ENCODE measurements around the gene RHOD. TPM values are rescaled to one million over a fixed set of nuclear protein-coding genes. Genes with fewer than 3 reads are reported as not detected.

RHOD gene
- total RNA-seq, 1 donor from 2014 or later = 21.2 TPM

DNA sequence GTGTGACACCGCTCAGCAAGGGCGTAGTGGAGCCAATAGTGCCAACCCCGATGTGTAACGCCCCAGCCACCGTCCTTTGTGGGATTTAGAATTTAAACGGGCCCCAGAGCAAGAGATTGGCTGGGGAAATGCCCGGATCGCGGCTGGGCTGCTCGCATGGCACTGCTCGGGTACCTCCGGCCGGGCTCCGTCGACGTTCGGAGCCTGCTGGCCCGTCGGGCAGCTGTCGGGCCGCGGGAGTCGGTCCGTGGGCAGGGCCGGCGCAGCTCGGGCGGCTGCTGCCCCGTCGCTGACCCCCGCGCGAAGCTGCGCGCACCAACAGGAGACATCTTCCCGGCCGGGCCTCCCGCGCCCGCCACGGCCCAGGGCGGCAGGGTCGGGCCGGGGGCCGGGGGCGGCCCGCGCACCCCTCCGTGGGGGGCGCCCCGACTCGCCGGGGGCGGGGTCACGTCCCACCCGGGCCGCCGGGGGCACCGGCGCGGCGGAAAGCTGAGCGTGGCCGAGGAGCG lies 61.1 kb downstream of the RHOD start:
- Mint-ChIP-seq H3K27me3 (no peaks in the 10 kb centered on the region), H3K36me3 (no peaks in the 10 kb centered on the region), H3K4me1 (ENCODE audit: unreplicated experiment) (peaks cover 13% of the 10 kb centered on the region), H3K9me3 (no peaks in the 10 kb centered on the region), H3K27ac (peak overlapping the region; percentile 93), H3K4me3 (peak overlapping the region; percentile 87)
- TF ChIP-seq, protein P1, sequence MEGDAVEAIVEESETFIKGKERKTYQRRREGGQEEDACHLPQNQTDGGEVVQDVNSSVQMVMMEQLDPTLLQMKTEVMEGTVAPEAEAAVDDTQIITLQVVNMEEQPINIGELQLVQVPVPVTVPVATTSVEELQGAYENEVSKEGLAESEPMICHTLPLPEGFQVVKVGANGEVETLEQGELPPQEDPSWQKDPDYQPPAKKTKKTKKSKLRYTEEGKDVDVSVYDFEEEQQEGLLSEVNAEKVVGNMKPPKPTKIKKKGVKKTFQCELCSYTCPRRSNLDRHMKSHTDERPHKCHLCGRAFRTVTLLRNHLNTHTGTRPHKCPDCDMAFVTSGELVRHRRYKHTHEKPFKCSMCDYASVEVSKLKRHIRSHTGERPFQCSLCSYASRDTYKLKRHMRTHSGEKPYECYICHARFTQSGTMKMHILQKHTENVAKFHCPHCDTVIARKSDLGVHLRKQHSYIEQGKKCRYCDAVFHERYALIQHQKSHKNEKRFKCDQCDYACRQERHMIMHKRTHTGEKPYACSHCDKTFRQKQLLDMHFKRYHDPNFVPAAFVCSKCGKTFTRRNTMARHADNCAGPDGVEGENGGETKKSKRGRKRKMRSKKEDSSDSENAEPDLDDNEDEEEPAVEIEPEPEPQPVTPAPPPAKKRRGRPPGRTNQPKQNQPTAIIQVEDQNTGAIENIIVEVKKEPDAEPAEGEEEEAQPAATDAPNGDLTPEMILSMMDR (conservative IDR thresholded peaks at IDR 0.05) = no peak
- DNase-seq (ENCODE audit: extremely low spot score, unreplicated experiment) = no peak

DNA sequence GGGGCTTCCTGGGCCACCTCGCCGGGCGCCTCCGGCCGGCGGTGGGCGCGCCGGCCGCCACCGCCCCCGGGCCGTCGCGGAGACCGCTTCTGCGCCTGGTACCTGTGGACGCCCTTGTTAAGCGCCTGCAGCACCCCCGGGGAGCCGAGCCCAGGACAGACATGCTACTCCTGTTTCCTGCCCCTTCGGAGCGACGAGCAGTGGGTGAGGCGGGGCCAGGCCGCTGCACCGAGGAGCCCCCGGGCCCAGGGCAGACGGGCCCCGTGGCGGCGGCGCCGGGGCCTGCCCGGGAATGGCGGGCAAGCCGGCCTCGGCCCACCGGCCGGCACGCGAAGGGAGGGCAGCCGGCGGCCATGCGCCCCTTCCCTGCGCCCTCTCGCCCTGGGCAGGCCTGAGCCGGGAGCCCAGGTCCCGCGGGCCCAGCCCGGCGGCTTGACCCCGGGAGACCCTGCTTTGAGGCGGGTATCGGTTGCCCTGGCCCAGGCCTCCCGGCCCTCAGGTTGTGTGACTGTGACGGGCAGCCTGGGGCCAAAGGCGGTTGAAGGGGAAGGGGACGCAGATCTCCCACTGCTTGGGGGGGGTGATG lies 61.6 kb downstream of the RHOD start:
- Mint-ChIP-seq H3K4me3 (peak overlapping the region; percentile 81), H3K27ac (no peak overlapping the region), H3K36me3 (peaks cover 1% of the 10 kb centered on the region), H3K27me3 (no peaks in the 10 kb centered on the region), H3K9me3 (no peaks in the 10 kb centered on the region), H3K4me1 (ENCODE audit: unreplicated experiment) (peaks cover 13% of the 10 kb centered on the region)
- TF ChIP-seq, protein P1 (conservative IDR thresholded peaks at IDR 0.05) = no peak
- peak; percentile 77 for DNase-seq (ENCODE audit: extremely low spot score, unreplicated experiment)

- TF ChIP-seq, protein P1 (conservative IDR thresholded peaks at IDR 0.05) = no peak
- H3K4me1 Mint-ChIP-seq (ENCODE audit: unreplicated experiment) = peaks cover 13% of the 10 kb centered on the region
- H3K27ac Mint-ChIP-seq = peak within 1 kb of the TSS; percentile 96
- H3K27me3 Mint-ChIP-seq = no peaks in the 10 kb centered on the region
- H3K9me3 Mint-ChIP-seq = no peaks in the 10 kb centered on the region
- peak within 1 kb of the TSS; percentile 94 for H3K4me3 Mint-ChIP-seq
- peak; percentile 99 for DNase-seq (ENCODE audit: extremely low spot score, unreplicated experiment)
- H3K36me3 Mint-ChIP-seq = peaks cover 4% of the 10 kb centered on the region
Measured at GRCh38 chr11:67118801-67119584, 62.3 kb downstream of the RHOD start, which contains the start of gene KDM2A. Gene KDM2A (plus strand): TSS chr11:67119263. CDS start chr11:67121317, 2,054 bp downstream.

- H3K4me3 Mint-ChIP-seq = peak overlapping the region; percentile 94
- TF ChIP-seq, protein P1 (conservative IDR thresholded peaks at IDR 0.05) = peak; percentile 30
- H3K27ac Mint-ChIP-seq = peak overlapping the region; percentile 96
- H3K36me3 Mint-ChIP-seq = peaks cover 4% of the 10 kb centered on the region
- H3K9me3 Mint-ChIP-seq = no peaks in the 10 kb centered on the region
- H3K27me3 Mint-ChIP-seq = no peaks in the 10 kb centered on the region
- no peak for DNase-seq (ENCODE audit: extremely low spot score, unreplicated experiment)
- peaks cover 13% of the 10 kb centered on the region for H3K4me1 Mint-ChIP-seq (ENCODE audit: unreplicated experiment)
Measured at GRCh38 chr11:67119585-67120391, 63.1 kb downstream of the RHOD start.

DNA sequence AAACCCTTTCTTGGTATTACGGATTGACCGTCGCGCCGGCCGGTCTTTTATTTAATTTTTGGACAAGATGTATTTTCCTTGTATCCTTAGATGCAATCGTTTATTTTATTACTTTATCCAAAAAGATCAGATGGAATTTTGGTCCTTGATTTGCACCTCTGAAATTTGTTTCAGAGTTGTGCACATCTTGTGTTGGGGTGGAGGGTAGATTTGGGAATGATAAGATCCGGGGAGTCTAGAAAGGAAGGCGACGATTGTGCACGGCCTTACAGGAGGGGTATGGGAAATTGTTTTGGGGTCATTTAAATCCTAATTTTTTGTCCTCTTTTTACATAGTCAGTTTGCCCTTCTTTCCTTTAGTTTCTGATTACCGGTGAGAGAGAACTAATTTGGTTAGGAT lies 63.8 kb downstream of the RHOD start:
- Mint-ChIP-seq H3K9me3 (no peaks in the 10 kb centered on the region), H3K27me3 (no peaks in the 10 kb centered on the region), H3K4me1 (ENCODE audit: unreplicated experiment) (peaks cover 13% of the 10 kb centered on the region), H3K36me3 (peaks cover 4% of the 10 kb centered on the region), H3K27ac (peak overlapping the region; percentile 96), H3K4me3 (peak overlapping the region; percentile 94)
- no peak for DNase-seq (ENCODE audit: extremely low spot score, unreplicated experiment)
- TF ChIP-seq, protein P1 (conservative IDR thresholded peaks at IDR 0.05) = no peak
